K562 (cell line): ENCODE results near the gene KLF17. TPM values are rescaled to one million over a fixed set of nuclear protein-coding genes. Genes with fewer than 3 reads are reported as not detected.

Source experiments
- ATAC-seq: fragments of 200-7000 bp; cut with Tn5 transposase; 3 replicates; pipeline ENCODE4 v1.9.1; 2020; ENCODE audit warnings: moderate library complexity
- BruUV-seq: library from RNA; stranded (reverse); fragments of 400-500 nt; replicated peaks from 2 replicates; lab custom pipeline; 2021; lab: Mats Ljungman, UMichigan
- CTCF ChIA-PET: fragments of 300-600 bp; formaldehyde crosslinking; extraction: SDS; loops from one replicate; lab custom pipeline; 2021; ENCODE audit warnings: low intra/inter-chr PET ratio; lab: Yijun Ruan, JAX
- POLR2A ChIA-PET: fragments of 300-600, 350-650 bp; sonication (Branson Sonifier 250); formaldehyde crosslinking; extraction: SDS; loops from one replicate; lab custom pipeline; 2021; ENCODE audit warnings: antibody characterized with exemption, inconsistent platforms; lab: Yijun Ruan, JAX
- DNase-seq, 4 experiments: peaks; one replicate each; pipeline versions ENCODE4 v3.0.0 to v3.0.0-alpha.2; 2011 to 2018; ENCODE audit warnings: low spot score in 3 of 4, mixed read lengths in 3 of 4; ENCODE audit errors: extremely low read depth in 1 of 4
- FAIRE-seq: peaks from 2 replicates; lab custom pipeline; 2011; peaks lifted over from hg19 to GRCh38; lab: Jason Lieb, UNC
- H2AFZ ChIP-seq: 2 replicates; pipeline ENCODE4 v1.6.0; 2011; ENCODE audit warnings: low read depth, low read length, control low read depth, inconsistent platforms
- H3K27ac ChIP-seq: fragments of 200-600 bp; 3 replicates; pipeline ENCODE4 v1.8.0; 2011; ENCODE audit warnings: low read depth, mild to moderate bottlenecking, control low read depth, inconsistent platforms, low read length, moderate library complexity, mixed read lengths; ENCODE audit errors: extremely low read depth
- H3K27me3 ChIP-seq, 2 experiments: fragments of 300-600 bp in 1 of 2; 2 replicates in 1 of 2; 3 replicates in 1 of 2; pipeline versions ENCODE4 v1.6.0 to v1.8.0; 2011; ENCODE audit warnings: inconsistent platforms in 2 of 2, low read length in 2 of 2, mild to moderate bottlenecking in 1 of 2, mixed read lengths in 1 of 2, moderate library complexity in 1 of 2; ENCODE audit not compliant: control insufficient read depth in 2 of 2, insufficient read depth in 2 of 2
- H3K36me3 ChIP-seq: fragments of 300-600 bp; 3 replicates; pipeline ENCODE4 v1.8.0; 2011; ENCODE audit warnings: mild to moderate bottlenecking, low read length, inconsistent platforms; ENCODE audit not compliant: control insufficient read depth, insufficient read depth
- H3K4me1 ChIP-seq, 2 experiments: fragments of 200-600 bp in 1 of 2; replicated peaks in 1 of 2; 2 replicates in 1 of 2; 3 replicates in 1 of 2; pipeline versions ENCODE4 v1.5.1 to v1.8.0; 2011; ENCODE audit warnings: inconsistent platforms in 2 of 2, low read length in 2 of 2, mild to moderate bottlenecking in 1 of 2, mixed read lengths in 1 of 2, moderate library complexity in 1 of 2; ENCODE audit not compliant: control insufficient read depth in 2 of 2, insufficient read depth in 2 of 2
- H3K4me2 ChIP-seq: 2 replicates; pipeline ENCODE4 v1.6.1; 2011; ENCODE audit warnings: low read length, control low read depth, inconsistent platforms, mixed read lengths; ENCODE audit not compliant: insufficient read depth
- H3K4me3 ChIP-seq: fragments of 200-600 bp; sonication (generic), shearing (Covaris generic); 2 replicates; pipeline ENCODE4 v1.5.1; 2016; ENCODE audit warnings: control low read depth, inconsistent platforms
- H3K79me2 ChIP-seq: fragments of 200-600 bp; 3 replicates; pipeline ENCODE4 v1.8.0; 2011; ENCODE audit warnings: low read length, inconsistent platforms; ENCODE audit not compliant: control insufficient read depth, insufficient read depth
- H3K9ac ChIP-seq, 2 experiments: 2 replicates each; pipeline versions ENCODE4 v1.6.0 to v1.6.1; 2011; ENCODE audit warnings: low read depth in 2 of 2, low read length in 2 of 2, control low read depth in 1 of 2, inconsistent platforms in 1 of 2, mild to moderate bottlenecking in 1 of 2, mixed read lengths in 1 of 2; ENCODE audit not compliant: insufficient read depth in 1 of 2
- H3K9me1 ChIP-seq: one replicate; pipeline ENCODE4 v1.6.0; 2011; ENCODE audit warnings: inconsistent platforms, mild to moderate bottlenecking, low read length, moderate library complexity; ENCODE audit not compliant: control insufficient read depth, insufficient read depth
- H3K9me3 ChIP-seq: replicated peaks from 2 replicates; pipeline ENCODE4 v1.5.1; 2011; ENCODE audit warnings: low read depth, low read length, inconsistent platforms; ENCODE audit not compliant: control insufficient read depth, insufficient read depth
- H4K20me1 ChIP-seq: replicated peaks from 2 replicates; pipeline ENCODE4 v1.6.1; 2011; ENCODE audit warnings: low read length, inconsistent platforms, mixed read lengths; ENCODE audit not compliant: control insufficient read depth, insufficient read depth
- C11orf30 ChIP-seq: fragments of 450-650 bp; IDR thresholded peaks from 2 replicates; pipeline ENCODE4 v1.6.1; 2016; ENCODE audit warnings: low read depth, mild to moderate bottlenecking
- CEBPB ChIP-seq: fragments of 450-650 bp; IDR thresholded peaks from 2 replicates; pipeline ENCODE4 v1.6.1; 2016; ENCODE audit warnings: missing genetic modification characterization, missing compliant biosample characterization
- ILK ChIP-seq: fragments of 450-650 bp; IDR thresholded peaks from 2 replicates; pipeline ENCODE4 v1.6.1; 2016; ENCODE audit warnings: missing genetic modification characterization, low read depth, mild to moderate bottlenecking, missing compliant biosample characterization, moderate library complexity, borderline replicate concordance
- KLF6 ChIP-seq: fragments of 250-450 bp; sonication (Bioruptor Pico); IDR thresholded peaks from 2 replicates; pipeline ENCODE4 v1.4.0; 2020; ENCODE audit warnings: mild to moderate bottlenecking, moderate library complexity, borderline replicate concordance
- MEIS2 ChIP-seq: fragments of 450-650 bp; IDR thresholded peaks from 2 replicates; pipeline ENCODE4 v1.6.1; 2014; ENCODE audit warnings: mild to moderate bottlenecking; ENCODE audit not compliant: partially characterized antibody
- PBX2 ChIP-seq, 2 experiments: IDR thresholded peaks in 1 of 2; conservative IDR thresholded peaks in 1 of 2; 2 replicates each; pipeline ENCODE4 v1.6.1; 2016; ENCODE audit warnings: low read depth in 2 of 2, mild to moderate bottlenecking in 1 of 2, missing compliant biosample characterization in 1 of 2, missing genetic modification characterization in 1 of 2, moderate library complexity in 1 of 2
- SMAD4 ChIP-seq: fragments of 250-450 bp; sonication (Bioruptor Pico); conservative IDR thresholded peaks from 2 replicates; pipeline ENCODE4 v1.8.0; 2021; ENCODE audit warnings: inconsistent platforms, mild to moderate bottlenecking, moderate library complexity
- ZNF316 ChIP-seq: fragments of 450-650 bp; IDR thresholded peaks from 2 replicates; pipeline ENCODE4 v1.6.1; 2016
- ZNF551 ChIP-seq: fragments of 250-450 bp; sonication (Bioruptor Pico); IDR thresholded peaks from 2 replicates; pipeline ENCODE4 v1.5.0; 2021; ENCODE audit warnings: mild to moderate bottlenecking, moderate library complexity
- WGBS: fragments of 100-300 bp; shearing (Covaris generic); methylation state at CpG from one replicate; pipeline ENCODE4 v1.1.6; 2016; ENCODE audit warnings: low coverage, mixed read lengths; ENCODE audit not compliant: insufficient coverage; ENCODE audit errors: missing lambda C conversion rate; 5-methylcytosine and 5-hydroxymethylcytosine counted together
- in situ Hi-C: fragments of 300-500 bp; cut with MboI; formaldehyde crosslinking; loops from 4 replicates; pipeline ENCODE4 v1.15.0; 2018; ENCODE audit warnings: inconsistent platforms, mixed read lengths
- intact Hi-C: fragments of 100-400 bp; cut with micrococcal nuclease; formaldehyde crosslinking; loops from 2 replicates; pipeline ENCODE4 v1.14.2; 2022
- polyA plus RNA-seq, 8 experiments: library from polyadenylated mRNA; depleted of rRNA in 4 of 8; stranded (reverse) in 5 of 8; unstranded in 3 of 8; fragments of >200 nt; fragmentation: Nextera tagmentation in 2 of 8; fragmentation: Illumina TruSeq in 1 of 8; extraction: Ambion mirVana in 2 of 8; extraction: Trizol in 1 of 8; gene quantifications; 2 replicates each; pipeline versions ENCODE4 v1.2.1 to v1.2.3, GENCODE V29; 2011 to 2014; ENCODE audit warnings: inconsistent platforms in 1 of 8, missing spikeins in 1 of 8
- total RNA-seq, 7 experiments: library from RNA; depleted of rRNA in 6 of 7; stranded (reverse); fragments of >200 nt in 6 of 7; fragmentation: Illumina TruSeq in 2 of 7; extraction: Trizol in 2 of 7; gene quantifications; 2 replicates each; pipeline versions ENCODE4 v1.2.1 to v1.2.3, GENCODE V29; 2011 to 2021; ENCODE audit warnings: low replicate concordance in 1 of 7

KLF17 gene
- total and polyA plus RNA-seq, 9 of the 15 experiments (the other 6 are each of a cell fraction or from before 2014, with no cell fraction given) = 0.01 to 0.24 (median 0.13) TPM; not detected in 6

- ATAC-seq = no peak
- Histone ChIP-seq H3K36me3 (no peaks in the 10 kb centered on the region), H3K27ac (no peak overlapping the region), H3K4me1 (no peaks in the 10 kb centered on the region), H3K4me2 (no peak overlapping the region), H3K79me2 (no peaks in the 10 kb centered on the region), H2AFZ (no peak overlapping the region), H4K20me1 (no peaks in the 10 kb centered on the region; the same call in 1 of the 2 replicates), H3K27me3 (peaks cover 31 to 43% of the 10 kb centered on the region in 2 experiments), H3K9ac (no peak overlapping the region), H3K4me3 (no peak overlapping the region), H3K9me3 (no peaks in the 10 kb centered on the region), H3K9me1 (no peaks in the 10 kb centered on the region)
- intact Hi-C loops (no loop called here), in situ Hi-C loops (no loop called here)
- no peak for FAIRE-seq
- CTCF ChIA-PET = interaction anchor here (0.7 kb wide), 1 partner anchor 10 kb away, joined by 3 read pairs; no protein-coding TSS in a partner anchor
- WGBS = 7% methylated on average over 5 of the region's 5 CpGs
- no TSS peak for BruUV-seq
- no peak for TF ChIP-seq ILK (tag)
- no peak for TF ChIP-seq KLF6 (CRISPR knock-in tag)
- POLR2A ChIA-PET = interaction anchor here (0.5 to 2.9 kb wide), 4 partner anchors 11 to 512 kb away, joined by 3 to 13 read pairs (median 4); no protein-coding TSS in a partner anchor
- DNase-seq = no peak
These were observed 7.7 kb upstream of the KLF17 start for GRCh38 chr1:44110916-44111315.

GRCh38 chr1:44111861-44112260 lies 6.8 kb upstream of the KLF17 start:
- in situ Hi-C loops = no loop called here
- Histone ChIP-seq H3K27me3 (peaks cover 27 to 41% of the 10 kb centered on the region in 2 experiments), H3K27ac (no peak overlapping the region), H3K9me1 (no peaks in the 10 kb centered on the region), H3K79me2 (no peaks in the 10 kb centered on the region), H3K4me3 (no peak overlapping the region), H2AFZ (no peak overlapping the region), H3K9me3 (no peaks in the 10 kb centered on the region), H3K36me3 (no peaks in the 10 kb centered on the region), H4K20me1 (no peaks in the 10 kb centered on the region; the same call in 1 of the 2 replicates), H3K4me1 (no peaks in the 10 kb centered on the region), H3K4me2 (no peak overlapping the region), H3K9ac (no peak overlapping the region)
- BruUV-seq = no TSS peak
- ChIA-PET POLR2A (interaction anchor here (0.7 to 2.9 kb wide), 5 partner anchors 10 to 196 kb away, joined by 3 to 13 read pairs (median 3); partner anchors contain the start of gene SLC6A9), CTCF (interaction anchor here (0.7 kb wide), 1 partner anchor 9 kb away, joined by 3 read pairs; no protein-coding TSS in a partner anchor)
- no peak for FAIRE-seq
- WGBS = 22% methylated on average over 4 of the region's 4 CpGs
- TF ChIP-seq CEBPB (tag) (0 out of 2 replicates have a peak, but pooled peaks have one; percentile 7), SMAD4 (CRISPR knock-in tag) (no peak), ZNF316 (peak; percentile 81), C11orf30 (peak; percentile 50; the same call in 1 of the 2 replicates), ZNF551 (CRISPR knock-in tag) (no peak), PBX2 (CRISPR knock-in tag; IDR thresholded peaks at IDR 0.05; ENCODE audit: low read depth) (no peak), PBX2 (tag; conservative IDR thresholded peaks at IDR 0.05; ENCODE audit: low read depth) (peak; percentile 50; the same call in 1 of the 2 replicates), MEIS2 (peak; percentile 42)
- intact Hi-C loops = no loop called here
- DNase-seq = no peak
- ATAC-seq = no peak
